GM21723 (cell line): Measurements from ENCODE around the gene LMOD2.
A peak's percentile ranks its signal among the peaks of the same experiment; 100 is the strongest.

Experiments used
- ATAC-seq: cut with Tn5 transposase; IDR thresholded peaks from one replicate; pipeline ENCODE4 v1.9.1; 2021; ENCODE audit warnings: mild to moderate bottlenecking, moderate library complexity; ENCODE audit not compliant: unreplicated experiment

LMOD2 gene

GRCh38 chr7:123666492-123666891 is 10.8 kb downstream of the LMOD2 start:
- no peak for ATAC-seq

GRCh38 chr7:123669485-123669884 is 13.8 kb downstream of the LMOD2 start:
- no peak for ATAC-seq

GRCh38 chr7:123673137-123673732 is 17.6 kb downstream of the LMOD2 start:
- ATAC-seq: no peak

- ATAC-seq: no peak
These were observed 18.2 kb downstream of the LMOD2 start for GRCh38 chr7:123673752-123674398.

- no peak for ATAC-seq
These were observed 18.9 kb downstream of the LMOD2 start for GRCh38 chr7:123674399-123675180.

- ATAC-seq: no peak
These were observed 19.5 kb downstream of the LMOD2 start for GRCh38 chr7:123675181-123675473.

GRCh38 chr7:123677061-123677715 is 21.5 kb downstream of the LMOD2 start:
- ATAC-seq: no peak

- ATAC-seq: no peak
These were observed 23.9 kb downstream of the LMOD2 start for GRCh38 chr7:123679614-123680013.

- ATAC-seq: no peak
These were observed 24.9 kb downstream of the LMOD2 start for GRCh38 chr7:123680580-123680979.

- ATAC-seq: no peak
These were observed 25.9 kb downstream of the LMOD2 start for GRCh38 chr7:123681561-123681960.

- ATAC-seq: peak; percentile 67
These were observed 27.0 kb downstream of the LMOD2 start for GRCh38 chr7:123682690-123683089.

GRCh38 chr7:123687161-123687560 is 31.5 kb downstream of the LMOD2 start:
- no peak for ATAC-seq

GRCh38 chr7:123687727-123688126 is 32.1 kb downstream of the LMOD2 start:
- no peak for ATAC-seq

GRCh38 chr7:123689250-123689649 is 33.6 kb downstream of the LMOD2 start:
- no peak for ATAC-seq

- ATAC-seq: no peak
These were observed 34.9 kb downstream of the LMOD2 start for GRCh38 chr7:123690550-123690949.

- no peak for ATAC-seq
These were observed 36.8 kb downstream of the LMOD2 start for GRCh38 chr7:123692471-123692877.

- no peak for ATAC-seq
These were observed 40.4 kb downstream of the LMOD2 start for GRCh38 chr7:123695944-123696677.

GRCh38 chr7:123705211-123705901 is 49.7 kb downstream of the LMOD2 start:
- ATAC-seq: no peak

GRCh38 chr7:123709525-123709924 is 53.9 kb downstream of the LMOD2 start:
- ATAC-seq: no peak

- ATAC-seq: no peak
These were observed 55.0 kb downstream of the LMOD2 start for GRCh38 chr7:123710683-123711082.
